PC-3 (cell line): ENCODE data around the gene CSNK1A1. TPM values are rescaled to one million over a fixed set of nuclear protein-coding genes. Genes with fewer than 3 reads are reported as not detected.

Experiments used
- ATAC-seq: fragments of 200-7000 bp; cut with Tn5 transposase; 2 replicates; pipeline ENCODE4 v1.9.1; 2020; ENCODE audit warnings: mild to moderate bottlenecking, moderate library complexity
- BruUV-seq: library from RNA; stranded (reverse); fragments of 400-500 nt; replicated peaks from 2 replicates; lab custom pipeline; 2021; lab: Mats Ljungman, UMichigan
- CTCF ChIA-PET: fragments of 300-600 bp; sonication (Branson Sonifier 250); formaldehyde crosslinking; loops from one replicate; lab custom pipeline; 2022; ENCODE audit warnings: antibody characterized with exemption; lab: Charles Lee
- POLR2A ChIA-PET: fragments of 300-600 bp; sonication (Branson Sonifier 250); formaldehyde crosslinking; loops from one replicate; lab custom pipeline; 2022; ENCODE audit warnings: antibody characterized with exemption; ENCODE audit not compliant: unreplicated experiment; lab: Charles Lee
- DNase-seq: peaks from one replicate; pipeline ENCODE4 v3.0.0-alpha.2; 2015
- H2AFZ ChIP-seq: fragments of 300-600 bp; sonication (generic); 2 replicates; pipeline ENCODE4 v1.6.0; 2016; ENCODE audit warnings: antibody characterized with exemption, low read length
- H3F3A ChIP-seq: fragments of 300-600 bp; sonication (generic); one replicate; pipeline ENCODE4 v1.6.0; 2017; ENCODE audit warnings: antibody characterized with exemption, low read length, control low read depth, mild to moderate bottlenecking; ENCODE audit not compliant: unreplicated experiment
- H3K27ac ChIP-seq: fragments of 300-600 bp; sonication (generic); 2 replicates; pipeline ENCODE4 v1.5.1; 2016; ENCODE audit warnings: mild to moderate bottlenecking, low read length
- H3K27me3 ChIP-seq: fragments of 300-600 bp; sonication (generic); 2 replicates; pipeline ENCODE4 v1.6.1; 2016; ENCODE audit warnings: low read length, mixed read lengths
- H3K36me3 ChIP-seq: fragments of 300-600 bp; sonication (generic); 2 replicates; pipeline ENCODE4 v1.6.1; 2016; ENCODE audit warnings: low read depth, mixed run types, low read length, mixed read lengths
- H3K4me1 ChIP-seq: fragments of 300-600 bp; sonication (generic); 2 replicates; pipeline ENCODE4 v1.5.1; 2016; ENCODE audit warnings: low read length; ENCODE audit not compliant: insufficient read depth
- H3K4me2 ChIP-seq: fragments of 300-600 bp; sonication (generic); 2 replicates; pipeline ENCODE4 v1.6.0; 2016; ENCODE audit warnings: low read length
- H3K4me3 ChIP-seq: fragments of 300-600 bp; sonication (generic); 2 replicates; pipeline ENCODE4 v1.5.1; 2016; ENCODE audit warnings: mild to moderate bottlenecking, low read length, mixed read lengths
- H3K79me2 ChIP-seq: fragments of 300-600 bp; sonication (generic); 2 replicates; pipeline ENCODE4 v1.6.1; 2017; ENCODE audit warnings: low read length, mixed read lengths
- H3K9ac ChIP-seq: fragments of 300-600 bp; sonication (generic); 2 replicates; pipeline ENCODE4 v1.6.0; 2016; ENCODE audit warnings: mild to moderate bottlenecking, low read length
- H3K9me2 ChIP-seq: fragments of 300-600 bp; sonication (generic); replicated peaks from 2 replicates; pipeline ENCODE4 v1.6.1; 2016; ENCODE audit warnings: mixed run types, low read length, mixed read lengths
- H3K9me3 ChIP-seq: fragments of 300-600 bp; sonication (generic); 2 replicates; pipeline ENCODE4 v1.6.1; 2016; ENCODE audit warnings: low read length, mixed read lengths
- H4K20me1 ChIP-seq: fragments of 300-600 bp; sonication (generic); 2 replicates; pipeline ENCODE4 v1.6.1; 2016; ENCODE audit warnings: low read length, mixed read lengths
- EZH2 ChIP-seq: fragments of 300-600 bp; sonication (generic); IDR thresholded peaks from one replicate; pipeline ENCODE4 v1.6.1; 2017; ENCODE audit warnings: antibody characterized with exemption, mild to moderate bottlenecking, low read length; ENCODE audit not compliant: unreplicated experiment
- EZH2phosphoT487 ChIP-seq: fragments of 300-600 bp; sonication (generic); IDR thresholded peaks from 2 replicates; pipeline ENCODE4 v1.6.1; 2018; ENCODE audit warnings: mild to moderate bottlenecking, antibody characterized with exemption, low read length, borderline replicate concordance
- intact Hi-C: fragments of 100-400 bp; cut with micrococcal nuclease; formaldehyde crosslinking; loops from 2 replicates; pipeline ENCODE4 v1.9.0; 2023
- total RNA-seq: library from RNA; depleted of rRNA; stranded (reverse); fragments of >200 nt; gene quantifications from 2 replicates; pipeline ENCODE4 v1.2.3, GENCODE V29; 2014
- TF ChIP-seq, protein P1 (sequence below): fragments of 300-600 bp; sonication (generic); conservative IDR thresholded peaks from 2 replicates; pipeline ENCODE4 v1.5.1; 2017; ENCODE audit warnings: antibody characterized with exemption, low read depth, mild to moderate bottlenecking, low read length

Gene CSNK1A1
- total RNA-seq, 1 experiment from 2014 or later = 586 TPM

DNA sequence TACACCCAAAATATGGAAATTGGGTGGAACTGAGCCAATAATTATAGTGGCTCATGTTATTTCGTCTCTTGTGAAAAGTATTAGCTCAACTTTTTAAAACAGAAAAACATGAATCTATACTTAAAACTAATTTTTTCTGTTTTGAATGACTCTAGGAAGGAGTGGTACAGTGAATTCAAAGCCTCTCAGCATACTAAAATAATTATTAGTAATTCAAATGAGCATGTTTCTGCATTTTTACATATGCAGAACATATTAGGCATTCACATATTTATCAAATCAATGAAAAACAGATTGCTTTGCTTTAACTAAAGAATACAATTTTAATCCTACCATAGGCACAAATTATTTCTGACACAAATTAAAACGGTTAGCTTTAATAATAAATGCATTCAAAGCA is 54.3 kb downstream of the CSNK1A1 start:
- CTCF ChIA-PET = interaction anchor here (1.0 to 1.1 kb wide), 5 partner anchors 11 to 766 kb away, joined by 3 to 9 read pairs (median 6); no protein-coding TSS in a partner anchor
- intact Hi-C loops = loop anchor here (1.0 to 2.0 kb wide), 4 partner anchors 11 to 55 kb away; partner anchors contain the start of gene CSNK1A1
- Histone ChIP-seq H3K9ac (peak overlapping the region; percentile 46), H4K20me1 (no peaks in the 10 kb centered on the region), H3K27me3 (no peaks in the 10 kb centered on the region), H3K4me1 (peaks cover 70% of the 10 kb centered on the region), H2AFZ (no peak overlapping the region), H3K27ac (peak overlapping the region; percentile 75), H3K4me3 (peak overlapping the region; percentile 14; the same call in 1 of the 2 replicates), H3K9me3 (no peaks in the 10 kb centered on the region), H3K36me3 (peaks cover 68% of the 10 kb centered on the region), H3K9me2 (no peaks in the 10 kb centered on the region), H3F3A (peaks cover 24% of the 10 kb centered on the region), H3K4me2 (peak overlapping the region; percentile 56), H3K79me2 (peaks cover 47% of the 10 kb centered on the region)
- no TSS peak for BruUV-seq
- POLR2A ChIA-PET = interaction anchor here (0.6 to 0.9 kb wide), 2 partner anchors 10 to 14 kb away, joined by 3 to 5 read pairs; no protein-coding TSS in a partner anchor
- no peak for DNase-seq
- ATAC-seq = no peak
- no peak for TF ChIP-seq EZH2
- TF ChIP-seq, protein P1, sequence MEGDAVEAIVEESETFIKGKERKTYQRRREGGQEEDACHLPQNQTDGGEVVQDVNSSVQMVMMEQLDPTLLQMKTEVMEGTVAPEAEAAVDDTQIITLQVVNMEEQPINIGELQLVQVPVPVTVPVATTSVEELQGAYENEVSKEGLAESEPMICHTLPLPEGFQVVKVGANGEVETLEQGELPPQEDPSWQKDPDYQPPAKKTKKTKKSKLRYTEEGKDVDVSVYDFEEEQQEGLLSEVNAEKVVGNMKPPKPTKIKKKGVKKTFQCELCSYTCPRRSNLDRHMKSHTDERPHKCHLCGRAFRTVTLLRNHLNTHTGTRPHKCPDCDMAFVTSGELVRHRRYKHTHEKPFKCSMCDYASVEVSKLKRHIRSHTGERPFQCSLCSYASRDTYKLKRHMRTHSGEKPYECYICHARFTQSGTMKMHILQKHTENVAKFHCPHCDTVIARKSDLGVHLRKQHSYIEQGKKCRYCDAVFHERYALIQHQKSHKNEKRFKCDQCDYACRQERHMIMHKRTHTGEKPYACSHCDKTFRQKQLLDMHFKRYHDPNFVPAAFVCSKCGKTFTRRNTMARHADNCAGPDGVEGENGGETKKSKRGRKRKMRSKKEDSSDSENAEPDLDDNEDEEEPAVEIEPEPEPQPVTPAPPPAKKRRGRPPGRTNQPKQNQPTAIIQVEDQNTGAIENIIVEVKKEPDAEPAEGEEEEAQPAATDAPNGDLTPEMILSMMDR = no peak
- TF ChIP-seq EZH2phosphoT487 = no peak

DNA sequence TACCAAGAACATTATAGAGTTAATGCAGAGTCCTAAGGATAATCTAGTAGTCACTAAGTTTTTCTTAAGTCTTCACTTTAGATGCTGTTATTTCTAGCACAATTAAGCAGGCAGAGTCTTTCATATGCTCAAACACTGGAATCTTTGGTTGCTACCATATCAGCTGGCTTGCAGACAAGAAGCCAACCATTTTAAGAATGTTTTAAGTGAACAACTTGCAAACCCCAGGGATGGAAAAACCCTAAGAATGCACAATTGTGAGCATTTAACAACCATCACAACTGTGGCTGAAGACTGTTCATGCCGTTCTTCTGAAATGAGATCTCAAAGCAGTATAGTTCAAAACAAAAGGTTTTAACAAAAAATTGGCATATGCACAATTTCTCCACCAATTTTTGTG is 55.1 kb downstream of the CSNK1A1 start:
- ChIA-PET POLR2A (interaction anchor here (0.6 to 0.9 kb wide), 2 partner anchors 10 to 15 kb away, joined by 3 to 5 read pairs; no protein-coding TSS in a partner anchor), CTCF (interaction anchor here (0.7 kb wide), 1 partner anchor 56 kb away, joined by 12 read pairs; no protein-coding TSS in a partner anchor)
- BruUV-seq = TSS peak; percentile 17
- H3K27me3 ChIP-seq = no peaks in the 10 kb centered on the region
- peak overlapping the region; percentile 75 for H3K27ac ChIP-seq
- peaks cover 61% of the 10 kb centered on the region for H3K36me3 ChIP-seq
- H2AFZ ChIP-seq = no peak overlapping the region
- no peaks in the 10 kb centered on the region for H4K20me1 ChIP-seq
- no peak overlapping the region for H3K4me2 ChIP-seq
- no peak overlapping the region for H3K4me3 ChIP-seq
- peaks cover 75% of the 10 kb centered on the region for H3K4me1 ChIP-seq
- no peak for DNase-seq
- H3F3A ChIP-seq = peaks cover 22% of the 10 kb centered on the region
- no peaks in the 10 kb centered on the region for H3K9me2 ChIP-seq
- peaks cover 40% of the 10 kb centered on the region for H3K79me2 ChIP-seq
- TF ChIP-seq EZH2 (no peak), EZH2phosphoT487 (no peak)
- TF ChIP-seq, protein P1 = no peak
- intact Hi-C loops = loop anchor here (2.0 kb wide), 1 partner anchor 27 kb away; no protein-coding TSS in a partner anchor
- no peaks in the 10 kb centered on the region for H3K9me3 ChIP-seq
- ATAC-seq = no peak
- no peak overlapping the region for H3K9ac ChIP-seq

DNA sequence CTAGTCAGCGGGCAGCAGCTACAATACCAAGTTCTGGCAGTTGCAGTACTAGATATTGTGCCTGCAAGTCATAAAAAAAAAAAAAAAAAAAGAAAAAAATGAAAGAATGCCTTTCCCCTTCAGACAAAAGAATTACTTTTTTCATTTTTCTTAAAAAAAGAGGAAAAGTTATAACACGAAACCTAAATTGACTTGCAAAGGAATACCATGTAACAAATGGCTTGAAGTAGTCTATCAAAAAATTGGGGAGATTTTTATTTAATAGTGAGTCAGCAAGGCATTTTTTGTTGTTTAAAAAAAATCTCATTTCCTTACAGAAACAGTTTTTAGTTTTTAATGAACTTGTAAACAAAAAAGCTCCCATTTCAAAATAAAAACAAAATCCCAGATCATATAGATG is 55.6 kb downstream of the CSNK1A1 start:
- Histone ChIP-seq H4K20me1 (no peaks in the 10 kb centered on the region), H3K27ac (peak overlapping the region; percentile 75; the same call in 1 of the 2 replicates), H2AFZ (no peak overlapping the region), H3K36me3 (peaks cover 56% of the 10 kb centered on the region), H3F3A (peaks cover 22% of the 10 kb centered on the region), H3K4me2 (no peak overlapping the region), H3K27me3 (no peaks in the 10 kb centered on the region), H3K9me3 (no peaks in the 10 kb centered on the region), H3K9ac (no peak overlapping the region), H3K4me3 (no peak overlapping the region), H3K79me2 (peaks cover 36% of the 10 kb centered on the region), H3K9me2 (no peaks in the 10 kb centered on the region), H3K4me1 (peaks cover 77% of the 10 kb centered on the region)
- ATAC-seq (no peak), DNase-seq (no peak)
- BruUV-seq = no TSS peak
- intact Hi-C loops = loop anchor here (2.0 kb wide), 1 partner anchor 27 kb away; no protein-coding TSS in a partner anchor
- ChIA-PET CTCF (interaction anchor here (0.7 kb wide), 1 partner anchor 55 kb away, joined by 12 read pairs; no protein-coding TSS in a partner anchor), POLR2A (no interaction called here)
- TF ChIP-seq EZH2phosphoT487 = no peak
- TF ChIP-seq, protein P1 = no peak
- TF ChIP-seq EZH2 = no peak
